Gastrocnemius medialis (tissue), 4 donors: ENCODE results near the gene DSC3. TPM values are rescaled to one million over a fixed set of nuclear protein-coding genes. Genes with fewer than 3 reads are reported as not detected.

Experiments
- ATAC-seq, 2 donors: fragments of 150-250 bp; one replicate each; pipeline ENCODE4 v1.9.1; 2016
- DNase-seq, 2 donors: peaks; one replicate each; pipeline ENCODE4 v3.0.0-alpha.2; 2019
- H3K27ac ChIP-seq, 4 donors: fragments of 200-600 bp; sonication (generic); 1 replicate in 1 of 4; 2 replicates in 3 of 4; pipeline ENCODE4 v1.5.1; 2016 to 2018; ENCODE audit warnings: mild to moderate bottlenecking in 2 of 4, moderate library complexity in 1 of 4
- H3K27me3 ChIP-seq, 3 donors: fragments of 200-600 bp; sonication (generic) in 2 of 3; 1 replicate in 1 of 3; 2 replicates in 2 of 3; pipeline versions ENCODE4 v1.5.1 to v1.6.0; 2016 to 2019; ENCODE audit warnings: mild to moderate bottlenecking in 1 of 3, moderate library complexity in 1 of 3
- H3K36me3 ChIP-seq, 2 donors: fragments of 200-600 bp; sonication (generic) in 1 of 2; one replicate each; pipeline ENCODE4 v1.5.1; 2017 to 2018
- H3K4me1 ChIP-seq, 2 donors: fragments of 200-600 bp; sonication (generic) in 1 of 2; one replicate each; pipeline ENCODE4 v1.5.1; 2016 to 2017; ENCODE audit warnings: mild to moderate bottlenecking in 2 of 2
- H3K4me3 ChIP-seq, 4 donors: fragments of 200-600 bp; sonication (generic) in 3 of 4; 1 replicate in 1 of 4; 2 replicates in 3 of 4; pipeline ENCODE4 v1.5.1; 2016 to 2019; ENCODE audit warnings: mild to moderate bottlenecking in 2 of 4
- H3K9me3 ChIP-seq, 3 donors: fragments of 200-600 bp; sonication (generic) in 2 of 3; 1 replicate in 1 of 3; 2 replicates in 2 of 3; pipeline ENCODE4 v1.5.1; 2016 to 2019
- POLR2A ChIP-seq, 2 donors: fragments of 450-650 bp; IDR thresholded peaks; one replicate each; pipeline ENCODE4 v1.6.1; 2017; ENCODE audit warnings: antibody characterized with exemption in 2 of 2, mild to moderate bottlenecking in 2 of 2, moderate library complexity in 2 of 2
- in situ Hi-C, 4 donors: fragments of 200-750 bp; cut with MboI; loops; one replicate each; pipeline versions ENCODE4 v1.15.0 to v1.8.0; 2017; ENCODE audit warnings: low sequenced_read_pairs in 4 of 4
- intact Hi-C: fragments of 100-400 bp; cut with DNase I; formaldehyde crosslinking; loops from one replicate; pipeline ENCODE4 v1.15.1; 2023; ENCODE audit warnings: low total_unique reads
- total RNA-seq, 4 donors: library from RNA; depleted of rRNA; stranded (reverse); fragments of >200 nt; gene quantifications; one replicate each; pipeline versions ENCODE4 v1.1.0 to v1.2.3, GENCODE V29; 2016
- TF ChIP-seq, protein P1 (sequence below), 5 experiments: fragments of 450-650 bp in 3 of 5; fragments of 200-600 bp in 2 of 5; sonication (generic) in 2 of 5; IDR thresholded peaks in 4 of 5; conservative IDR thresholded peaks in 1 of 5; 1 replicate in 4 of 5; 2 replicates in 1 of 5; pipeline ENCODE4 v1.5.1; 2016 to 2019; ENCODE audit warnings: antibody characterized with exemption in 5 of 5, mild to moderate bottlenecking in 3 of 5, moderate library complexity in 3 of 5

Gene DSC3
- total RNA-seq: under 1 TPM in 1 of 4 donors, not detected in 3; 0.04 TPM

DNA sequence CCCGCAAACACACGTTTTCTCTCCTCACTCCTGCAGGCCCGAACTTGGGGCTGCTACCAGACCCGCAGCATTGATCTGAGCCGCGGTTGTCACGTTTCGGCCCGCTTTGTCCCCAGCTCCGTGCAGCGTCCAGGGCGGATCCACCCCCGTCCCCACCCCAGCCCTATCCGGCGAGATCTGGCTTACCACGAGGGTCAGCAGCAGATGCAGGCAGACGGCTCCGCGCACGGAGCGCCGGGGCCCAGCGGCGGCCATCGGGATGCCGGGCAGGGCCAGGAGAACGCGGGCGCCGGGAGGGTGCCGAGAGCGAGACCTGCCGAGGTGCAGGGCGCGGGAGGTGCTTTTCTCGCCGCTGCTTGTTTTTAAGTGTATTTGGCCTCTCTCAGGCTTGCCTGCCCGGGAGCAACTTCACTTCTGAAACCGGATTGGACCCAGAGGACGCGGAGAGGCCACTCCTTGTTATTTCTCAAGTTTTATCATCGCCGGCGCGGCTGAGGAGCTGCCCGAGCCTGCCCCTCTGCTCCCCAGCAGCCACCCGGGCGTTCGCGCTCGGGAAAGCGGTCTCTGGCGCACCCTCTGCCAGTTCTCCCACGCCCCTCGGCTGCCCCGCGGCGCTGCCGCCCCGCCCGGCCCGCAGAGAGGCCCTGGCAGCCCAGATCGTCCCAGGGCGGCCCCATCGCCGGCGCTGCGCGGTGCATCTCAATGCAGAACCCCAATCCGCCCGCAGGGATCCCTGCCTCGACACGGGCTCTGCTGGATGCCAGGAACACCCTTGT, at the start of gene DSC3:
DSC3 (minus strand) TSS at position 337 of the 776 bp plus-strand sequence; CDS start at position 255, 82 bp downstream.
- Histone ChIP-seq H3K27ac (no peak within 1 kb of the TSS), H3K36me3 (no peaks in the 10 kb centered on the region), H3K4me3 (peak within 1 kb of the TSS in 3 of 4 donors; percentile 3 to 25 (median 9)), H3K9me3 (no peaks in the 10 kb centered on the region), H3K27me3 (peaks cover 39 to 47% (median 39%) of the 10 kb centered on the region in 3 donors), H3K4me1 (no peaks in the 10 kb centered on the region)
- TF ChIP-seq POLR2A (IDR thresholded peaks at IDR 0.05): no peak
- TF ChIP-seq, protein P1, sequence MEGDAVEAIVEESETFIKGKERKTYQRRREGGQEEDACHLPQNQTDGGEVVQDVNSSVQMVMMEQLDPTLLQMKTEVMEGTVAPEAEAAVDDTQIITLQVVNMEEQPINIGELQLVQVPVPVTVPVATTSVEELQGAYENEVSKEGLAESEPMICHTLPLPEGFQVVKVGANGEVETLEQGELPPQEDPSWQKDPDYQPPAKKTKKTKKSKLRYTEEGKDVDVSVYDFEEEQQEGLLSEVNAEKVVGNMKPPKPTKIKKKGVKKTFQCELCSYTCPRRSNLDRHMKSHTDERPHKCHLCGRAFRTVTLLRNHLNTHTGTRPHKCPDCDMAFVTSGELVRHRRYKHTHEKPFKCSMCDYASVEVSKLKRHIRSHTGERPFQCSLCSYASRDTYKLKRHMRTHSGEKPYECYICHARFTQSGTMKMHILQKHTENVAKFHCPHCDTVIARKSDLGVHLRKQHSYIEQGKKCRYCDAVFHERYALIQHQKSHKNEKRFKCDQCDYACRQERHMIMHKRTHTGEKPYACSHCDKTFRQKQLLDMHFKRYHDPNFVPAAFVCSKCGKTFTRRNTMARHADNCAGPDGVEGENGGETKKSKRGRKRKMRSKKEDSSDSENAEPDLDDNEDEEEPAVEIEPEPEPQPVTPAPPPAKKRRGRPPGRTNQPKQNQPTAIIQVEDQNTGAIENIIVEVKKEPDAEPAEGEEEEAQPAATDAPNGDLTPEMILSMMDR (IDR thresholded peaks at IDR 0.05 in 4 of 5, conservative IDR thresholded peaks at IDR 0.05 in 1 of 5): no peak
- in situ Hi-C loops: no loop called here
- intact Hi-C loops: no loop called here
- DNase-seq: no peak
- ATAC-seq: no peak

DNA sequence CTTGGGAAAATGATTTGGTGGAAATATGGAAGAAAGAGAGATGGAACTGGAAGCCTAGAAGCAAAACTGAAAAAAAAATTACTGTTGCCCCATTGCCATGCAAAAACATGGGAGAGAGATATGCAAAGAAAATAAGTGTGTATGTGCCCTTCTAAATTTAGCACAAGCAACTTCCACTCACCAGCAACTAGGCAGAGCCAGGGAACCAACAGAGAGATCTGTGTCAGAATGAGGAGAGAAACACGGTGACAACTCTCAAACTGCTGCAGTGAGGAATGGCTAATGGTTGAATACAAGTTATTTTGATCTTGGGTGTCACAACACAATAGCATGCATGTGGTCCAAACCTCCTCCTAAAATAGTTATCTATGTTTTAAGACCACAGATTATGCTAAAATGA, 48.8 kb upstream of the DSC3 start:
- no peak overlapping the region for H3K4me3 ChIP-seq
- no peaks in the 10 kb centered on the region for H3K9me3 ChIP-seq
- no peaks in the 10 kb centered on the region for H3K36me3 ChIP-seq
- H3K27me3 ChIP-seq: no peaks in the 10 kb centered on the region
- no peak for ATAC-seq
- H3K4me1 ChIP-seq: no peaks in the 10 kb centered on the region
- no peak overlapping the region for H3K27ac ChIP-seq
- TF ChIP-seq POLR2A (IDR thresholded peaks at IDR 0.05): no peak
- TF ChIP-seq, protein P1 (IDR thresholded peaks at IDR 0.05 in 4 of 5, conservative IDR thresholded peaks at IDR 0.05 in 1 of 5): no peak
- no peak for DNase-seq
- intact Hi-C loops: no loop called here
- in situ Hi-C loops: loop anchor here in 1 of 4 donors (25.0 kb wide), 1 partner anchor 96 kb away; no protein-coding TSS in a partner anchor

DNA sequence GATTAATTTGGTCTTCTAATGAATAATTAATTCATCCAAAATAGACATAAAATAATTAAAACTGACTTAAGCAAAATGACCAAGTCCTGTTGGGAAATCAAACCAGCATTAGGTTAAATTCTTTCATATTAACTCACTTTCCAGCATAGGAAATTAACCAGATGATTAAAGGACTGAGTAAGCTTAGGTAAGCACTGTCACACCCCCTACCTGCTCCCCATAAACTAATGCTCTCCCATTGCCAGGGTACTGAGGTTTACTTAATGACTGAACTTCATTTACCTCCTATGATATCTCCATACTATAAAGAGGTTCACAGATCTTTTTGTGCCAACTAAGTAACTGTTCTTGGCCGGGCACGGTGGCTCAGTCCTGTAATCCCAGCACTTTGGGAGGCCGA, 46.0 kb upstream of the DSC3 start:
- in situ Hi-C loops (loop anchor here in 1 of 4 donors (25.0 kb wide), 1 partner anchor 99 kb away; no protein-coding TSS in a partner anchor), intact Hi-C loops (no loop called here)
- no peaks in the 10 kb centered on the region for H3K27me3 ChIP-seq
- H3K27ac ChIP-seq: no peak overlapping the region
- H3K4me1 ChIP-seq: no peaks in the 10 kb centered on the region
- ATAC-seq: no peak
- no peak overlapping the region for H3K4me3 ChIP-seq
- H3K9me3 ChIP-seq: no peaks in the 10 kb centered on the region
- TF ChIP-seq POLR2A (IDR thresholded peaks at IDR 0.05): no peak
- TF ChIP-seq, protein P1 (IDR thresholded peaks at IDR 0.05 in 4 of 5, conservative IDR thresholded peaks at IDR 0.05 in 1 of 5): no peak
- H3K36me3 ChIP-seq: no peaks in the 10 kb centered on the region
- DNase-seq: no peak

DNA sequence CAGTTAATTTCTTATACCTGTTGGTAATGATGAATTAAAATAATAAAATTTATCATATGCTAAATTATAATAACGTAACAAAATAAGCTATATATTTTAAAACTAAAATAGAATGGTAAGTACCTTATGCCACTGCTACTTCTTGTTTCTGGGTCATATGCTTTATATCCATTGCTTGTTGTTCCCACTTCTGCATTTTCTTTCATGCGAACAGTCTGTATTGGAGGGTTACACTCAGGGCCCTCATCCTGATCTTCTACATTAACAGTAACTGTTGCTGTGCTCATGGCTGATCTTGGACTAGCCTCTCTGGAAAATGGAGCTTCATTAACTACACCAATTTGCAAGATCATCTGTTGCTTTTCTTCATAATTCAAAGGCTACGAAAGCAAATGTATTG, 37.4 kb upstream of the DSC3 start:
- Histone ChIP-seq H3K27ac (no peak overlapping the region), H3K4me3 (no peak overlapping the region), H3K36me3 (no peaks in the 10 kb centered on the region), H3K27me3 (no peaks in the 10 kb centered on the region), H3K9me3 (no peaks in the 10 kb centered on the region), H3K4me1 (no peaks in the 10 kb centered on the region)
- intact Hi-C loops (no loop called here), in situ Hi-C loops (loop anchor here in 1 of 4 donors (25.0 kb wide), 1 partner anchor 107 kb away; no protein-coding TSS in a partner anchor)
- DNase-seq (no peak), ATAC-seq (no peak)
- TF ChIP-seq, protein P1 (IDR thresholded peaks at IDR 0.05 in 4 of 5, conservative IDR thresholded peaks at IDR 0.05 in 1 of 5): no peak
